ENCODE results near the gene KATNIP. TPM values are rescaled to one million over a fixed set of nuclear protein-coding genes. Genes with fewer than 3 reads are reported as not detected.

KATNIP gene
- polyA plus RNA-seq, 1 experiment = 21.2 TPM

- Histone ChIP-seq H3K27ac (ENCODE audit: low read depth, low read length) (no peak overlapping the region), H3K27me3 (ENCODE audit: control insufficient read depth, insufficient read depth, low read length) (no peaks in the 10 kb centered on the region), H3K9me3 (ENCODE audit: control insufficient read depth, insufficient read depth, low read length) (no peaks in the 10 kb centered on the region), H3K4me3 (ENCODE audit: low read depth, low read length) (no peak overlapping the region)
- no peak for DNase-seq (ENCODE audit: low read depth, low spot score)
- POLR2A ChIA-PET = no interaction called here
- no peak for TF ChIP-seq CTCF (IDR thresholded peaks at IDR 0.05; ENCODE audit: low read depth, low read length)
- CTCF ChIA-PET = no interaction called here
These were observed 15.7 kb upstream of the KATNIP start for GRCh38 chr16:27534256-27534655.

- Histone ChIP-seq H3K9me3 (ENCODE audit: control insufficient read depth, insufficient read depth, low read length) (no peaks in the 10 kb centered on the region), H3K4me3 (ENCODE audit: low read depth, low read length) (no peak overlapping the region), H3K27ac (ENCODE audit: low read depth, low read length) (no peak overlapping the region), H3K27me3 (ENCODE audit: control insufficient read depth, insufficient read depth, low read length) (no peaks in the 10 kb centered on the region)
- ChIA-PET CTCF (no interaction called here), POLR2A (no interaction called here)
- TF ChIP-seq CTCF (IDR thresholded peaks at IDR 0.05; ENCODE audit: low read depth, low read length) = no peak
- no peak for DNase-seq (ENCODE audit: low read depth, low spot score)
These were observed 11.4 kb upstream of the KATNIP start for GRCh38 chr16:27538528-27538927.

- no peaks in the 10 kb centered on the region for H3K27me3 ChIP-seq (ENCODE audit: control insufficient read depth, insufficient read depth, low read length)
- no peak for TF ChIP-seq CTCF (IDR thresholded peaks at IDR 0.05; ENCODE audit: low read depth, low read length)
- no peaks in the 10 kb centered on the region for H3K9me3 ChIP-seq (ENCODE audit: control insufficient read depth, insufficient read depth, low read length)
- no peak overlapping the region for H3K4me3 ChIP-seq (ENCODE audit: low read depth, low read length)
- ChIA-PET CTCF (no interaction called here), POLR2A (no interaction called here)
- DNase-seq (ENCODE audit: low read depth, low spot score) = no peak
- H3K27ac ChIP-seq (ENCODE audit: low read depth, low read length) = no peak overlapping the region
These were observed 10.8 kb upstream of the KATNIP start for GRCh38 chr16:27539120-27539519.

GRCh38 chr16:27539636-27540035, 10.3 kb upstream of the KATNIP start:
- Histone ChIP-seq H3K27ac (ENCODE audit: low read depth, low read length) (no peak overlapping the region), H3K4me3 (ENCODE audit: low read depth, low read length) (no peak overlapping the region), H3K9me3 (ENCODE audit: control insufficient read depth, insufficient read depth, low read length) (no peaks in the 10 kb centered on the region), H3K27me3 (ENCODE audit: control insufficient read depth, insufficient read depth, low read length) (no peaks in the 10 kb centered on the region)
- no peak for DNase-seq (ENCODE audit: low read depth, low spot score)
- POLR2A ChIA-PET = interaction anchor here (1.5 kb wide), 1 partner anchor 10 kb away, joined by 3 read pairs; the partner anchor contains the start of genes GTF3C1 and KATNIP
- TF ChIP-seq CTCF (IDR thresholded peaks at IDR 0.05; ENCODE audit: low read depth, low read length) = no peak
- CTCF ChIA-PET = no interaction called here

GRCh38 chr16:27543801-27544200, 6.1 kb upstream of the KATNIP start:
- no peak for DNase-seq (ENCODE audit: low read depth, low spot score)
- Histone ChIP-seq H3K9me3 (ENCODE audit: control insufficient read depth, insufficient read depth, low read length) (no peaks in the 10 kb centered on the region), H3K27ac (ENCODE audit: low read depth, low read length) (no peak overlapping the region), H3K27me3 (ENCODE audit: control insufficient read depth, insufficient read depth, low read length) (no peaks in the 10 kb centered on the region), H3K4me3 (ENCODE audit: low read depth, low read length) (no peak overlapping the region)
- ChIA-PET CTCF (interaction anchor here (0.9 kb wide), 1 partner anchor 29 kb away, joined by 3 read pairs; no protein-coding TSS in a partner anchor), POLR2A (no interaction called here)
- TF ChIP-seq CTCF (IDR thresholded peaks at IDR 0.05; ENCODE audit: low read depth, low read length) = no peak
